Neural crest cell (in vitro differentiated cells): ENCODE measurements around the gene ATAD3A. TPM values are rescaled to one million over a fixed set of nuclear protein-coding genes. Genes with fewer than 3 reads are reported as not detected.
"Not testable (repeated sequence)": the region's sequence is repeated elsewhere in the genome, so short reads cannot be mapped to it uniquely, and the experiment has no call there.

Experiments used
- DNase-seq: peaks from one replicate; pipeline ENCODE4 v3.0.0; 2021; ENCODE audit warnings: low read depth, mixed read lengths, low spot score
- H3K27ac Mint-ChIP-seq: one replicate; pipeline ENCODE4 v1.8.0; 2021; ENCODE audit warnings: mild to moderate bottlenecking, mixed read lengths; ENCODE audit not compliant: unreplicated experiment
- H3K27me3 Mint-ChIP-seq: 2 replicates; pipeline ENCODE4 v1.8.0; 2021; ENCODE audit warnings: low read depth, mild to moderate bottlenecking, mixed read lengths
- H3K36me3 Mint-ChIP-seq: 2 replicates; pipeline ENCODE4 v1.8.0; 2021; ENCODE audit warnings: low read depth, mild to moderate bottlenecking, mixed read lengths
- H3K4me1 Mint-ChIP-seq: 2 replicates; pipeline ENCODE4 v1.8.0; 2021; ENCODE audit warnings: mixed read lengths
- H3K4me3 Mint-ChIP-seq: one replicate; pipeline ENCODE4 v1.8.0; 2021; ENCODE audit warnings: mild to moderate bottlenecking, mixed read lengths
- H3K9me3 Mint-ChIP-seq: 2 replicates; pipeline ENCODE4 v1.8.0; 2021; ENCODE audit warnings: mixed read lengths
- CTCF ChIP-seq: fragments of 200-600 bp; sonication (generic); conservative IDR thresholded peaks from 2 replicates; pipeline ENCODE4 v1.5.0; 2021; ENCODE audit warnings: antibody characterized with exemption, mild to moderate bottlenecking
- total RNA-seq: library from RNA; stranded (reverse); gene quantifications from 2 replicates; pipeline ENCODE4 v1.2.1, GENCODE V29; 2021

The ATAD3A gene
- total RNA-seq, 1 donor from 2014 or later, result 54.4 TPM

GRCh38 chr1:1489861-1490260 lies 22.1 kb upstream of the ATAD3A start:
- no peak for TF ChIP-seq CTCF
- no peak overlapping the region for H3K4me3 Mint-ChIP-seq
- H3K9me3 Mint-ChIP-seq, result peaks cover 3% of the 10 kb centered on the region
- no peaks in the 10 kb centered on the region for H3K27me3 Mint-ChIP-seq
- no peak overlapping the region for H3K27ac Mint-ChIP-seq
- no peaks in the 10 kb centered on the region for H3K4me1 Mint-ChIP-seq
- no peak for DNase-seq
- H3K36me3 Mint-ChIP-seq, result peaks cover 31% of the 10 kb centered on the region

- Mint-ChIP-seq H3K9me3 (peaks cover 3% of the 10 kb centered on the region), H3K27me3 (no peaks in the 10 kb centered on the region), H3K27ac (no peak overlapping the region), H3K4me1 (no peaks in the 10 kb centered on the region), H3K4me3 (no peak overlapping the region), H3K36me3 (peaks cover 31% of the 10 kb centered on the region)
- TF ChIP-seq CTCF, result no peak
- no peak for DNase-seq
Measured at GRCh38 chr1:1490633-1491230, 21.2 kb upstream of the ATAD3A start.

- Mint-ChIP-seq H3K4me1 (no peaks in the 10 kb centered on the region), H3K27me3 (no peaks in the 10 kb centered on the region), H3K27ac (no peak overlapping the region), H3K9me3 (peaks cover 3% of the 10 kb centered on the region), H3K36me3 (peaks cover 31% of the 10 kb centered on the region), H3K4me3 (no peak overlapping the region)
- no peak for DNase-seq
- no peak for TF ChIP-seq CTCF
Measured at GRCh38 chr1:1491601-1492000, 20.4 kb upstream of the ATAD3A start.

GRCh38 chr1:1494311-1494710 lies 17.7 kb upstream of the ATAD3A start:
- not testable (repeated sequence) for H3K4me1 Mint-ChIP-seq, H3K27me3 Mint-ChIP-seq, H3K9me3 Mint-ChIP-seq, H3K4me3 Mint-ChIP-seq, H3K27ac Mint-ChIP-seq, DNase-seq
- peaks cover 31% of the 10 kb centered on the region for H3K36me3 Mint-ChIP-seq

- peaks cover 27% of the 10 kb centered on the region for H3K36me3 Mint-ChIP-seq
- not testable (repeated sequence) for H3K4me1 Mint-ChIP-seq, H3K9me3 Mint-ChIP-seq, H3K27ac Mint-ChIP-seq, DNase-seq, H3K27me3 Mint-ChIP-seq, H3K4me3 Mint-ChIP-seq
Measured at GRCh38 chr1:1495461-1495975, 16.4 kb upstream of the ATAD3A start.

- Mint-ChIP-seq H3K4me3 (peak overlapping the region; percentile 83), H3K4me1 (peaks cover 12% of the 10 kb centered on the region), H3K27ac (peak overlapping the region; percentile 92)
- peak; percentile 76 for TF ChIP-seq CTCF
- peak; percentile 64 for DNase-seq
- not testable (repeated sequence) for H3K9me3 Mint-ChIP-seq, H3K36me3 Mint-ChIP-seq, H3K27me3 Mint-ChIP-seq
Measured at GRCh38 chr1:1504777-1505365, 7.1 kb upstream of the ATAD3A start.
